ENCODE measurements around the gene MMS19.

The MMS19 gene

DNA sequence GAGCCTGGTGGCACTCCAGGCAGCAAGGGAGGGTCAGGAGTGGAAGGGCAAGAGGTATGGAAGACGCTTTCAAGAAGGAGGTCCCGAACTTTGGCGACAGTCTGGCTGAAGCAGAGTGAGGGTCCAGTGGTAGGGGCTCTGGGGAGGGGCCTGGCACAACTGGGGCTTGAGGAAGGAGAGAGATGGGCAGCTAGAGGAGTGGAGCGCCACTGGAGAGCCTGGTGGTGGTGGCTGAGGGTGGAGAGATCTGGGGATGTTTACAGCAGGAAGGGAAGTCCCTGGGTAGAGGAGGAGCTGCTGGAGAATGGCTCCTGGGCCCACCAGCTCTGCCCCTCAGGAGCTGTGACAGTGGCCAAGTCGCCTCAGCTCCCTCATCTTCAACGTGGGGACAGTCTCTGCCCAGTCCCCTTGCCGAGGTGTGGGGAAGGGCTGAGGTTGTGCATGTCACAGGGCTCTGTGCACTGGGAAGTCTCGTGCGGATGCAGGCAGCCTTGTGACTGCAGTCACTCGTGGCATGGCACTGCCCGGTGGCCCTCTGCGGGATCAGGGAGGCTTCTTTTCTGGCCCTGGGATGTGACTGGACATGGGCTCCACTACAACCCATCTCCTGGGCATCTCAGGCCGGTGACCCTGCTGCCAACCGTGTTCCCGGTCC lies 19.0 kb upstream of the MMS19 start:
- H4K20me1 ChIP-seq (ENCODE audit: insufficient read depth, low read length): peaks cover 6% of the 10 kb centered on the region
- H3K79me2 ChIP-seq (ENCODE audit: insufficient read depth, low read length): no peaks in the 10 kb centered on the region
- H3K4me3 ChIP-seq (ENCODE audit: low read depth in 1 of 2, low read length in 2 of 2): no peak overlapping the region

DNA sequence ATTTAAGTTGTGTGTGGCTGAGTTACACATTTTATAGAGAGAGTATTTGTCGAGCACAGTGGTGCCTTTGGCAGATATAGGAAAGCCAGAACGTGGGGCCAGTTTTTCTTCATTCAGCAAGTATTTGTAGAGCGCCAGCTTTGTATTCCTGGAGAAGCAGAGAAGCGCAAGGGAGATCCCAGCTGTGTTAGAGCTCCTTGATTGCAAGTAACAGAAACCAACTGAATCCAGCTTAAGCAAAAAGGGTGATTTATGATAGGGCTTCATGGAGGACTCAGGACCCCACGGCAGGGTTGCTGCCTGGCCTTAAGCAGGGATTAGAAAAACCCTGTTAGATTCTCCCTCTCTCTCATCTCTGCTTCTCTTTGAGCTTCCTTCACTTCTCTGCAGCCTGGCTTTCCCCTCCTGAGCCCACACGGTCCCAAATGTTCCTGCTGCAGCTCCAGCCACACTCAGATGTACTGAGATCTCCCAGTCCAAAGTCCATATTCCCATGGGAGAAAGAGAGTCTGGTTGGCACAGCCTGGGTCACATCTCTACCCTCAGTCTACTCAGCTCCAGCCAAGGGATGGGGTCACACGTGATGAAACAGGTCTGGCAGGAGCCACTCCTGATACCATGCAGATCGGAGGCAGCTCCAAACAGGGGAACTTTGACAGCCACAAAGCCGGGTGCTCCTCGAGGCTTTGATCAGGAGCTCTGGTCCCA lies 17.2 kb upstream of the MMS19 start:
- ATAC-seq (ENCODE audit: insufficient read depth, low read depth) (no peak), DNase-seq (no peak)
- TF ChIP-seq, protein P1, sequence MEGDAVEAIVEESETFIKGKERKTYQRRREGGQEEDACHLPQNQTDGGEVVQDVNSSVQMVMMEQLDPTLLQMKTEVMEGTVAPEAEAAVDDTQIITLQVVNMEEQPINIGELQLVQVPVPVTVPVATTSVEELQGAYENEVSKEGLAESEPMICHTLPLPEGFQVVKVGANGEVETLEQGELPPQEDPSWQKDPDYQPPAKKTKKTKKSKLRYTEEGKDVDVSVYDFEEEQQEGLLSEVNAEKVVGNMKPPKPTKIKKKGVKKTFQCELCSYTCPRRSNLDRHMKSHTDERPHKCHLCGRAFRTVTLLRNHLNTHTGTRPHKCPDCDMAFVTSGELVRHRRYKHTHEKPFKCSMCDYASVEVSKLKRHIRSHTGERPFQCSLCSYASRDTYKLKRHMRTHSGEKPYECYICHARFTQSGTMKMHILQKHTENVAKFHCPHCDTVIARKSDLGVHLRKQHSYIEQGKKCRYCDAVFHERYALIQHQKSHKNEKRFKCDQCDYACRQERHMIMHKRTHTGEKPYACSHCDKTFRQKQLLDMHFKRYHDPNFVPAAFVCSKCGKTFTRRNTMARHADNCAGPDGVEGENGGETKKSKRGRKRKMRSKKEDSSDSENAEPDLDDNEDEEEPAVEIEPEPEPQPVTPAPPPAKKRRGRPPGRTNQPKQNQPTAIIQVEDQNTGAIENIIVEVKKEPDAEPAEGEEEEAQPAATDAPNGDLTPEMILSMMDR (IDR thresholded peaks at IDR 0.05; ENCODE audit: borderline replicate concordance, extremely low read depth, low read length, poor library complexity, severe bottlenecking): no peak
- no peak for TF ChIP-seq EZH2 (IDR thresholded peaks at IDR 0.05; ENCODE audit: borderline replicate concordance, low read depth, low read length, severe bottlenecking)
- H4K20me1 ChIP-seq (ENCODE audit: insufficient read depth, low read length): peaks cover 6% of the 10 kb centered on the region
- no peaks in the 10 kb centered on the region for H3K4me1 ChIP-seq (ENCODE audit: insufficient read depth, low read length)
- H3K4me2 ChIP-seq (ENCODE audit: insufficient read depth, low read length): no peak overlapping the region
- H3K9ac ChIP-seq (ENCODE audit: low read depth, low read length): no peak overlapping the region
- no peak overlapping the region for H2AFZ ChIP-seq (ENCODE audit: low read depth, low read length)
- no peaks in the 10 kb centered on the region for H3K9me3 ChIP-seq (ENCODE audit: insufficient read depth, low read length, severe bottlenecking)
- H3K79me2 ChIP-seq (ENCODE audit: insufficient read depth, low read length): no peaks in the 10 kb centered on the region
- peaks cover 7% of the 10 kb centered on the region for H3K27me3 ChIP-seq (ENCODE audit: insufficient read depth, low read length, poor library complexity)
- H3K27ac ChIP-seq (ENCODE audit: low read length): no peak overlapping the region
- no peak overlapping the region for H3K4me3 ChIP-seq (ENCODE audit: low read depth in 1 of 2, low read length in 2 of 2)
- H3K36me3 ChIP-seq (ENCODE audit: insufficient read depth, low read length): no peaks in the 10 kb centered on the region

More for the DNA sequence above, 19.0 kb upstream of the MMS19 start:
- no peaks in the 10 kb centered on the region for H3K9me3 ChIP-seq (ENCODE audit: insufficient read depth, low read length, severe bottlenecking)
- no peaks in the 10 kb centered on the region for H3K36me3 ChIP-seq (ENCODE audit: insufficient read depth, low read length)
- H3K4me1 ChIP-seq (ENCODE audit: insufficient read depth, low read length): no peaks in the 10 kb centered on the region
- no peak for ATAC-seq (ENCODE audit: insufficient read depth, low read depth)
- no peak overlapping the region for H3K27ac ChIP-seq (ENCODE audit: low read length)
- H3K9ac ChIP-seq (ENCODE audit: low read depth, low read length): no peak overlapping the region
- H3K27me3 ChIP-seq (ENCODE audit: insufficient read depth, low read length, poor library complexity): peaks cover 13% of the 10 kb centered on the region
- no peak overlapping the region for H3K4me2 ChIP-seq (ENCODE audit: insufficient read depth, low read length)
- no peak for TF ChIP-seq EZH2 (IDR thresholded peaks at IDR 0.05; ENCODE audit: borderline replicate concordance, low read depth, low read length, severe bottlenecking)
- TF ChIP-seq, protein P1 (IDR thresholded peaks at IDR 0.05; ENCODE audit: borderline replicate concordance, extremely low read depth, low read length, poor library complexity, severe bottlenecking): no peak
- H2AFZ ChIP-seq (ENCODE audit: low read depth, low read length): no peak overlapping the region
- DNase-seq: no peak

DNA sequence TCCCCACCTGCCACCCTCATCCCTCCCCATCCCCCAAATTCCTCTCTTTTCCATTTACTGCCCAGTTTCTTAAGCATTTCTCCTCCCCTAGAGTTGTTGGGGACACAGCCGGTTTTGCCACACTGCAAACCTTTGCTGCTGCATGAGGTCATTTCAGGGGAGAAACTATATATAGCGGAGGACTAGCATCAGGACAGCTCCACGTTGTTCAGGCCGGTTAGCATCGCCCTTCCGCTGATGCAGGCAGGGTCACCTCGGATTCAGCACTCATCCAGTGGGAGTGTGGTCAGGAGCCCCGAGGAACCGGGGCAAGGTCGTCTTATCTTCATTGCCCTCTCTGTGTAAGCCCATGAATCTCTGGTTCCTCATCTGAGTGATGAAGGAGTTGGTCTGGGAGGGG lies 16.1 kb upstream of the MMS19 start:
- no peaks in the 10 kb centered on the region for H3K79me2 ChIP-seq (ENCODE audit: insufficient read depth, low read length)
- H3K27ac ChIP-seq (ENCODE audit: low read length): no peak overlapping the region
- TF ChIP-seq, protein P1 (IDR thresholded peaks at IDR 0.05; ENCODE audit: borderline replicate concordance, extremely low read depth, low read length, poor library complexity, severe bottlenecking): no peak
- no peak for TF ChIP-seq EZH2 (IDR thresholded peaks at IDR 0.05; ENCODE audit: borderline replicate concordance, low read depth, low read length, severe bottlenecking)
- H3K9me3 ChIP-seq (ENCODE audit: insufficient read depth, low read length, severe bottlenecking): no peaks in the 10 kb centered on the region
- H2AFZ ChIP-seq (ENCODE audit: low read depth, low read length): no peak overlapping the region
- H4K20me1 ChIP-seq (ENCODE audit: insufficient read depth, low read length): peaks cover 6% of the 10 kb centered on the region
- H3K36me3 ChIP-seq (ENCODE audit: insufficient read depth, low read length): no peaks in the 10 kb centered on the region
- no peak overlapping the region for H3K4me2 ChIP-seq (ENCODE audit: insufficient read depth, low read length)
- no peak overlapping the region for H3K4me3 ChIP-seq (ENCODE audit: low read depth in 1 of 2, low read length in 2 of 2)
- no peaks in the 10 kb centered on the region for H3K27me3 ChIP-seq (ENCODE audit: insufficient read depth, low read length, poor library complexity)
- H3K9ac ChIP-seq (ENCODE audit: low read depth, low read length): no peak overlapping the region
- H3K4me1 ChIP-seq (ENCODE audit: insufficient read depth, low read length): no peaks in the 10 kb centered on the region
- ATAC-seq (ENCODE audit: insufficient read depth, low read depth) (no peak), DNase-seq (no peak)

All from DND-41 (cell line).